ENCODE results near the gene TAF11L11. TPM values are rescaled to one million over a fixed set of nuclear protein-coding genes. Genes with fewer than 3 reads are reported as not detected.
"Not testable (repeated sequence)": the region's sequence is repeated elsewhere in the genome, so short reads cannot be mapped to it uniquely, and the experiment has no call there.

Gene TAF11L11
- not detected in 2 replicates for total RNA-seq (2014; rRNA removed; shearing (Covaris generic))

DNA sequence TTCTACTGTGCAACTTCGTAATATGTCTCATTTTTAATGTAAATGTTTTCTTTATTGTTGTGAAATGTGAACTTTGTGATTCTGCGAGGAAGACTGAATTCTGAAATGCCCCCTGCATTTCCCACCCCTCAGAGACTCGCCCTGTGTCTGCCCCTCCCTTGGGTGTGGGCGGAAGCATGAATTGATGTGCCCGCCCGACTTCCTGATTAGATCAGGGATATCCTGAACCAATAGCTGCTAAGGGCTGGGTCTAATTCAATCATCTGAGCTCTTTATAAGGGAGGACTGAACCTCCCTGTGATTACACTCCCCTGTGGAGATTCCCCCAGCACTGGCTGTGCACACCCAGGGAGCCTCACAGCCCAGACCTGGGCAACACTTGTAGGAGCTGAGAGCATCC is at the start of gene TAF11L11:
TSS of gene TAF11L11 (plus strand) at position 304 of the 400 bp plus-strand sequence.
- DNase-seq (ENCODE audit: low read depth): not testable (repeated sequence)

DNA sequence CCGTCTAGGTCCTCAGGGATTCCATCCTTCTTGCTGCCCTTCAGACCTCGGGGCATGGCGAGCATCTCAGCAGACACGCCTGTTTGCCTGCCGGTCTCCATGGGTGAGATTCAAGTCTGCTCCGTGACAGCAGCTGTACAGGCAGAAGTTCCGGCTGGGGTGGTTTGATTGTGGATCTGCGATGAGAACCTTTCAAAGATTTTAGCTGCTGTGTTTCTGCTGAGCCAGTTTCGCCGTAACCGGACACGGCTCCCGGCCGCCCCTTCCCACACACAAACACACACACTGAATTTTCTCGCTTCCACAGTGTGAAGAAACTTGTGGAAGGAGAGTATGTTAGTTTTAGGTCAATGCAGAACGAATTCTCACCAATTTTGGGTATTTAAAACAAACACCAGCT is 18.3 kb upstream of the TAF11L11 start, which contains the start of gene TAF11L7:
TSS of gene TAF11L7 (minus strand) at position 101 of the 400 bp plus-strand sequence.
- not testable (repeated sequence) for DNase-seq (ENCODE audit: low read depth)

DNA sequence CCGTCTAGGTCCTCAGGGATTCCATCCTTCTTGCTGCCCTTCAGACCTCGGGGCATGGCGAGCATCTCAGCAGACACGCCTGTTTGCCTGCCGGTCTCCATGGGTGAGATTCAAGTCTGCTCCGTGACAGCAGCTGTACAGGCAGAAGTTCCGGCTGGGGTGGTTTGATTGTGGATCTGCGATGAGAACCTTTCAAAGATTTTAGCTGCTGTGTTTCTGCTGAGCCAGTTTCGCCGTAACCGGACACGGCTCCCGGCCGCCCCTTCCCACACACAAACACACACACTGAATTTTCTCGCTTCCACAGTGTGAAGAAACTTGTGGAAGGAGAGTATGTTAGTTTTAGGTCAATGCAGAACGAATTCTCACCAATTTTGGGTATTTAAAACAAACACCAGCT is 13.1 kb upstream of the TAF11L11 start, which contains the start of gene TAF11L8:
TSS of gene TAF11L8 (minus strand) at position 101 of the 400 bp plus-strand sequence.
- not testable (repeated sequence) for DNase-seq (ENCODE audit: low read depth)

DNA sequence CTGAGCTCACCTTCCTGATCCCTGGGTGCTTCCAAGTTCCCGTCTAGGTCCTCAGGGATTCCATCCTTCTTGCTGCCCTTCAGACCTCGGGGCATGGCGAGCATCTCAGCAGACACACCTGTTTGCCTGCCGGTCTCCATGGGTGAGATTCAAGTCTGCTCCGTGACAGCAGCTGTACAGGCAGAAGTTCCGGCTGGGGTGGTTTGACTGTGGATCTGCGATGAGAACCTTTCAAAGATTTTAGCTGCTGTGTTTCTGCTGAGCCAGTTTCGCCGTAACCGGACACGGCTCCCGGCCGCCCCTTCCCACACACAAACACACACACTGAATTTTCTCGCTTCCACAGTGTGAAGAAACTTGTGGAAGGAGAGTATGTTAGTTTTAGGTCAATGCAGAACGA is 9.7 kb upstream of the TAF11L11 start, which contains the start of gene TAF11L9:
TSS of gene TAF11L9 (minus strand) at position 140 of the 400 bp plus-strand sequence.
- not testable (repeated sequence) for DNase-seq (ENCODE audit: low read depth)

DNA sequence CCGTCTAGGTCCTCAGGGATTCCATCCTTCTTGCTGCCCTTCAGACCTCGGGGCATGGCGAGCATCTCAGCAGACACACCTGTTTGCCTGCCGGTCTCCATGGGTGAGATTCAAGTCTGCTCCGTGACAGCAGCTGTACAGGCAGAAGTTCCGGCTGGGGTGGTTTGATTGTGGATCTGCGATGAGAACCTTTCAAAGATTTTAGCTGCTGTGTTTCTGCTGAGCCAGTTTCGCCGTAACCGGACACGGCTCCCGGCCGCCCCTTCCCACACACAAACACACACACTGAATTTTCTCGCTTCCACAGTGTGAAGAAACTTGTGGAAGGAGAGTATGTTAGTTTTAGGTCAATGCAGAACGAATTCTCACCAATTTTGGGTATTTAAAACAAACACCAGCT is 6.3 kb upstream of the TAF11L11 start, which contains the start of gene TAF11L10:
TSS of gene TAF11L10 (minus strand) at position 101 of the 400 bp plus-strand sequence.
- not testable (repeated sequence) for DNase-seq (ENCODE audit: low read depth)

DNA sequence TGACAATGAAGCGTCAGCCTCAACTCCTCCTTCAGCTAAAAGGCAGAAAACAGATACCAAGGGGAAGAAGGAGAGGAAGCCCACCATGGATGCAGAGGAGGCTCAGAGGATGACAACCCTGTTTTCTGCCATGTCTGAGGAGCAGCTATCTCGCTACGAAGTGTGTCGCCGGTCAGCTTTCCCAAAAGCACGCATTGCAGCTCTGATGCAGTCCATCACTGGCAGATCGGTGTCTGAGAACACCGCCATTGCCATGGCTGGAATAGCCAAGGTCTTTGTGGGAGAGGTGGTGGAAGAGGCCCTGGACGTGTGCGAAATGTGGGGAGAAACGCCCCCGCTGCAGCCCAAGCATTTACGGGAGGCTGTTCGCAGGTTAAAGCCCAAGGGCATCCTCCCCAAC is 968 bp downstream of the TAF11L11 start:
- no peak for DNase-seq (ENCODE audit: low read depth)

DNA sequence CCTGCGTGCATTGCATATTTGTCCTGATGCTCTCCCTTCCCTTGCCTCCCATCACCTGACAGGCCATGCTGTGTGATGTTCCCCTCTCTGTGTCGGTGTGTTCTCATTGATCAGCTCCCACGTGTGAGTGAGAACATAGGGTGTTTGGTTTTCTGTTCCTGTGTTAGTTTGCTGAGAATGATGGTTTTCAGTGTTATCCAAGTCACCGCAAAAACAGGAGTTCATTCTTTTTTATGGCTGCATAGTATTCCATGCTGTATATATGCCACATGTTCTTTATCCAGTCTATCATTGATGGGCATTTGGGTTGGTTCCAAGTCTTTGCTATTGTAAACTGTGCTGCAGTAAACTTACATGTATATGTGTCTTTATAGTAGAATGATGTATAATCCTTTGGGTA is 3.5 kb downstream of the TAF11L11 start:
- not testable (repeated sequence) for DNase-seq (ENCODE audit: low read depth)

DNA sequence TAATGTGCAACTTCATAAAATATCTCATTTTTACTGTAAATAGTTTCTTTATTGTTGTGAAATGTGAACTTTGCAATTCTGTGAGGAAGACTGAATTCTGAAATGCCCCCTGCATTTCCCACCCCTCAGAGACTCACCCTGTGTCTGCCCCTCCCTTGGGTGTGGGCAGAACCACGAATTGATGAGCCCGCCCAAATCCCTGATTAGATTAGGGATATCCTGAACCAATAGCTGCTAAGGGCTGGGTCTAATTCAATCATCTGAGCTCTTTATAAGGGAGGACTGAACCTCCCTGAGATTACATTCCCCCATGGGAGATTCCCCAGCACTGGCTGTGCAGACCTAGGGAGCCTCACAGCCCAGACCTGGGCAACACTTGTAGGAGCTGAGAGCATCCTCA is 6.1 kb downstream of the TAF11L11 start, which contains the start of gene TAF11L12:
TSS of gene TAF11L12 (plus strand) at position 301 of the 400 bp plus-strand sequence.
- DNase-seq (ENCODE audit: low read depth): not testable (repeated sequence)

DNA sequence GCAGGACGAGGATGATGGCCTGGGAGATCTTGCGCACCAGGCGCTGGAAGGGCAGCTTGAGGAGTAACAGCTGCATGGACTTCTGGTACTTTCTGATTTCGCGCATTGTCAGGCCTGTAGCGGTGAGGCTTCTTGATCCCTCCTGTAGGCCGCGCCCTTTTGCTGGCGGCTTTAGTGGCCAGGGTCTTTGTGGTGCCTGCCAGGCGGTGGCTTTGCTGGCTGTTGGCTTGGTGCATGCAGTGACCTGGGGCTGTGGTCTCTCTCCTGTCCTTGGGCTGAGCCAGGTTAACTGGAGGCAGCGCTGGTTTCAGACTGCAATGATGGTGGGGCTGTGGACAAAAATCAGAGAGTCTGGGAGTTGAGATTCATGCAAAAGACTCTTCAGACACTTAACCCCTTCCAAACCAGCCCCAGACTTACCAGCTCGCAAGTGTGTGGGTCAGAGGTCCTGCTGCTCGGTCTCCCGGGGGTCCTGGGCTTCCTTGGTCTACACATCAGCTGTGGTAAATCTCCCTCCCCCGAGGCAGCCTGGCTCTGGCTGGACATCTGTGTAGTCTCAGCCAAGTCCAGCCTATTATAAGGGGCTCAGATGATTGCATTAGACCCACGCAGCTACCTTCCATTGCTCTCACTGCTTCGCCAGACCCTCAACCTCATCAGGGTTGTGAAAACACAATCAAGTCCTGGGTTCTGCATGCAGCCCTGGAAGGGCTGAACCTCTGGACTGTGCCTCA is 11.1 kb downstream of the TAF11L11 start:
- DNase-seq (ENCODE audit: low read depth): no peak

DNA sequence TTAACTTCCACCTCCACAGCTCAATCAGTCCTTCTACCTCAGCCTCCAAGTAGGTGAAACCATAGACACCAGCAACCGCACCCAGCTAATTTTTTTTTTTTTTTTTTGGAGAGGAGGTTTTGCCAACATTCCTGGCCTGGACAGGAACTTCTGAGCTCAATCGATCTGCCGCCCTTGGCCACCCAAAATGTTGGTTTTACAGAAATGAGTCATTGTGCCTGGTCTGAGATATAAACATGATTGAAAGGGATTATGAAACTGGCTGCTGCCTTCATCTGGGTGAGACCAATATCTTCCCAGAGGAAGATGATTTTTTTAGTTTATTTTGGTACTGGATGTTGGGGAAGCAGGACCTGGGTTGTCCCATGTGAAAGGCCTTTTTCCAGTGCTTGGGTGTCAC is 15.4 kb downstream of the TAF11L11 start:
- no peak for DNase-seq (ENCODE audit: low read depth)

DNA sequence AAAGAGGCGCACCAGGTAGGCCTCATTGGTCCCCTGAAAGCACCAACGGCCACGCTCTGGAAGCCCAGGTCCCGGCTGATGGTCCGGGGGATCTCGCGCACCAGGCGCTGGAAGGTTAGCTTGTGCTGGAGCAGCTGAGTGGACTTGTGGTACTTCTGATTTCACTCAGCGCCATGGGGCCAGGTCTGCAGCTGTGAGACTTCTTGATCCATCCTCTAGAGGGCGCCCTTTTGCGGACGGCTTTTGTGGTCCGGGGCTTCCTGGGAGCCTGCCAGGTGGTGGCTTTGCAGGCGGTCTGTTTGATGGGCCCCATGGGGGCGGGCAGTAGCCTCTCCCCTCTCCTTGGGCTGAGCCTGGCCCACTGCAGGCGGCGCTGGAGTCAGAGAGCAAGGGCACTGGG is 16.6 kb downstream of the TAF11L11 start:
- DNase-seq (ENCODE audit: low read depth): no peak

DNA sequence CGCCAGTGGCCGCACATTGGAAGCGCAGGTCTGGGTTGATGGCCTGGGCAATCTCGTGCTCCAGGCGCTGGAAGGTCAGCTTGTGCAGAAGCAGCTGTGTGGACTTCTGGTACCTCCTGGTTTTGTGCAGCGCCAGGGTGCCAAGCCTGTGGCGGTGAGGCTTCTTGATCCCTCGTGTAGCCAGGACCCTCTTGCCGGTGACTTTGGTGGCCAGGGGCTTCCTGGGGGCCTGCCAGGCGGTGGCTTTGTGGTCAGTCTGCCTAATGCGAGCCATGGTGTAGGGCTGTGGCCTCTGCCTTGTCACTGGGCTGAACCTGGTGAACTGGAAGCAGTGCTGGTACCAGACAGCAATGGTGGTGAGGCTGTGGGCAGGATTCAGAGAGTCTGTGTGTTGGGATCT is 21.7 kb downstream of the TAF11L11 start:
- no peak for DNase-seq (ENCODE audit: low read depth)

DNA sequence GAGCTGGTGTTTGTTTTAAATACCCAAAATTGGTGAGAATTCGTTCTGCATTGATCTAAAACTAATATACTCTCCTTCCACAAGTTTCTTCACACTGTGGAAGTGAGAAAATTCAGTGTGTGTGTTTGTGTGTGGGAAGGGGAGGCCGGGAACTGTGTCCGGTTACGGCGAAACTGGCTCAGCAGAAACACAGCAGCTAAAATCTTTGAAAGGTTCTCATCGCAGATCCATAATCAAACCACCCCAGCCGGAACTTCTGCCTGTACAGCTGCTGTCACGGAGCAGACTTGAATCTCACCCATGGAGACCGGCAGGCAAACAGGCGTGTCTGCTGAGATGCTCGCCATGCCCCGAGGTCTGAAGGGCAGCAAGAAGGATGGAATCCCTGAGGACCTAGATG is 27.8 kb downstream of the TAF11L11 start, which contains the start of gene TAF11L13:
TSS of gene TAF11L13 (plus strand) at position 301 of the 400 bp plus-strand sequence.
- DNase-seq (ENCODE audit: low read depth): not testable (repeated sequence)

DNA sequence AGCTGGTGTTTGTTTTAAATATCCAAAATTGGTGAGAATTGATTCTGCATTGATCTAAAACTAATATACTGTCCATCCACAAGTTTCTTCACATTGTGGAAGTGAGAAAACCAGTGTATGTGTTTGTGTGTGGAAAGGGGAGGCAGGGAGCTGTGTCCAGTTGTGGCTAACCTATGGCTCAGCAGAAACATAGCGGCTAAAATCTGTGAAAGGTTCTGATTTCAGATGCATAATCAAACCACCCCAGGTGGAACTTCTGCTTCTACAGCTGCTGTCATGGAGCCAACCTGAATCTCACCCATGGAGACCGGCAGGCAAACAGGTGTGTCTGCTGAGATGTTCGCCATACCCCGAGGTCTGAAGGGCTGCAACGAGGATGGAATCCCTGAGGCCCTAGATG is 30.2 kb downstream of the TAF11L11 start, which contains the start of gene TAF11L14:
TSS of gene TAF11L14 (plus strand) at position 301 of the 400 bp plus-strand sequence.
- no peak for DNase-seq (ENCODE audit: low read depth)

DNA sequence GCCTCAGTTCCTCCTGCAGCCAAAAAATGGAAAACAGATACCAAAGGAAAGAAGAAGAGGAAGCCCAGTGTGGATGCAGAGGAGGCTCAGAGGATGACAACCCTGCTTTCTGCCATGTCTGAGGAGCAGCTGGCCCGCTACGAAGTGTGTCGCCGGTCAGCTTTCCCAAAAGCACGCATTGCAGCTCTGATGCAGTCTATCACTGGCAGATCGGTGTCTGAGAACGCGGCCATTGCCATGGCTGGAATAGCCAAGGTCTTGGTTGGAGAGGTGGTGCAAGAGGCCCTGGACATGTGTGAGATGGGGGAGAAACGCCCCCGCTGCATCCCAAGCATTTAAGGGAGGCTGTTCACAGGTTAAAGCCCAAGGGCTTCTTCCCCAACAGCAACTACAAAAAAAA is 45.2 kb downstream of the TAF11L11 start:
- not testable (repeated sequence) for DNase-seq (ENCODE audit: low read depth)

DNA sequence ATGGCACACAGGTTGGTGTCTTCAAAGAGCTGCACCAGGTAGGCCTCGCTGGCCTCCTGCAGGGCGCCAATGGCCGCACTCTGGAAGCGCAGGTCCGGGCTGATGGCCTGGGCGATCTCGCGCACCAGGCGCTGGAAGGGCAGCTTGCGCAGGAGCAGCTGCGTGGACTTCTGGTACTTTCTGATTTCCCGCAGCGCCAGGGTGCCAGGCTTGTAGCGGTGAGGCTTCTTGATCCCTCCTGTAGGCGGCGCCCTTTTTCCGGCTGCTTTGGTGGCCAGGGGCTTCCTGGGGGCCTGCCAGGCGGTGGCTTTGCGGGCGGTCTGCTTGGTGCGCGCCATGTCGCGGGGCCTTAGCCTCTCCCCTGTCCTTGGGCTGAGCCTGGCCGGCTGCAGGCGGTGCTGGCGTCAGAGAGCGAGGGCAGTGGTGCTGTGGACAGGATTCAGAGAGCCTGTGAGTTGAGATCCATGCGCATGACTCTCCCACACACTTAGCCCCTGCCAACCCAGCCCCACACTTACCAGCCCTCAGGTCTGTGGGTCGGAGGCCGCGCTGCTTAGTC is 51.3 kb downstream of the TAF11L11 start:
- DNase-seq (ENCODE audit: low read depth): not testable (repeated sequence)

Other genes with a start within 250 kb of the TAF11L11 start
- gene TAF11L2, start 106.0 kb upstream of the TAF11L11 start, total RNA-seq (2014; rRNA removed; shearing (Covaris generic)): not detected in 2 replicates
- gene TAF11L3, start 85.8 kb upstream of the TAF11L11 start, total RNA-seq (2014; rRNA removed; shearing (Covaris generic)): not detected in 2 replicates
- not detected in 2 replicates for gene TAF11L4, start 82.4 kb upstream of the TAF11L11 start, total RNA-seq (2014; rRNA removed; shearing (Covaris generic))
- not detected in 2 replicates for gene TAF11L5, start 78.9 kb upstream of the TAF11L11 start, total RNA-seq (2014; rRNA removed; shearing (Covaris generic))
- gene TAF11L6, start 75.5 kb upstream of the TAF11L11 start, total RNA-seq (2014; rRNA removed; shearing (Covaris generic)): not detected in 2 replicates
- gene TAF11L7, start 18.4 kb upstream of the TAF11L11 start, total RNA-seq (2014; rRNA removed; shearing (Covaris generic)): not detected in 2 replicates
- not detected in 2 replicates for gene TAF11L8, start 13.2 kb upstream of the TAF11L11 start, total RNA-seq (2014; rRNA removed; shearing (Covaris generic))
- gene TAF11L9, start 9.8 kb upstream of the TAF11L11 start, total RNA-seq (2014; rRNA removed; shearing (Covaris generic)): not detected in 2 replicates
- not detected in 2 replicates for gene TAF11L10, start 6.4 kb upstream of the TAF11L11 start, total RNA-seq (2014; rRNA removed; shearing (Covaris generic))
- gene TAF11L12, start 6.2 kb downstream of the TAF11L11 start, total RNA-seq (2014; rRNA removed; shearing (Covaris generic)): not detected in 2 replicates
- not detected in 2 replicates for gene TAF11L13, start 27.9 kb downstream of the TAF11L11 start, total RNA-seq (2014; rRNA removed; shearing (Covaris generic))
- not detected in 2 replicates for gene TAF11L14, start 30.3 kb downstream of the TAF11L11 start, total RNA-seq (2014; rRNA removed; shearing (Covaris generic))